Kidney (tissue), 14 donors: ENCODE measurements around the gene PIGT. TPM values are rescaled to one million over a fixed set of nuclear protein-coding genes. Genes with fewer than 3 reads are reported as not detected.
"Not testable (repeated sequence)": the region's sequence is repeated elsewhere in the genome, so short reads cannot be mapped to it uniquely, and the experiment has no call there.

ENCODE experiments used
- DNase-seq, 5 donors: peaks; one replicate each; pipeline ENCODE4 v3.0.0-alpha.2; 2013 to 2020
- FAIRE-seq: peaks from 2 replicates; lab custom pipeline; 2012; peaks lifted over from hg19 to GRCh38; lab: Jason Lieb, UNC
- H3K27ac ChIP-seq, 2 donors: one replicate each; pipeline ENCODE4 v1.7.0; 2013; ENCODE audit warnings: low read depth in 2 of 2, low read length in 2 of 2, inconsistent platforms in 1 of 2
- H3K27me3 ChIP-seq: one replicate; pipeline ENCODE4 v1.7.1; 2013; ENCODE audit warnings: low read length, inconsistent platforms; ENCODE audit not compliant: control insufficient read depth, insufficient read depth
- H3K36me3 ChIP-seq, 3 donors: one replicate each; pipeline versions ENCODE4 v1.7.0 to v1.7.1; 2013; ENCODE audit warnings: low read length in 3 of 3, control low read depth in 1 of 3, inconsistent platforms in 1 of 3; ENCODE audit not compliant: insufficient read depth in 3 of 3, control insufficient read depth in 2 of 3
- H3K4me1 ChIP-seq, 3 donors: one replicate each; pipeline versions ENCODE4 v1.7.0 to v1.7.1; 2013; ENCODE audit warnings: low read length in 3 of 3, inconsistent platforms in 1 of 3, low read depth in 1 of 3; ENCODE audit not compliant: control insufficient read depth in 2 of 3, insufficient read depth in 2 of 3
- H3K4me3 ChIP-seq, 3 donors: one replicate each; pipeline versions ENCODE4 v1.7.0 to v1.8.1; 2013; ENCODE audit warnings: low read length in 3 of 3, control low read depth in 1 of 3, inconsistent platforms in 1 of 3
- H3K9ac ChIP-seq, 3 donors: one replicate each; pipeline versions ENCODE4 v1.7.0 to v1.7.1; 2013; ENCODE audit warnings: low read length in 3 of 3, control low read depth in 1 of 3, inconsistent platforms in 1 of 3
- H3K9me3 ChIP-seq, 3 donors: one replicate each; pipeline versions ENCODE4 v1.7.0 to v1.7.1; 2013; ENCODE audit warnings: low read length in 3 of 3, control low read depth in 1 of 3, inconsistent platforms in 1 of 3; ENCODE audit not compliant: control insufficient read depth in 2 of 3, insufficient read depth in 1 of 3
- CTCF ChIP-seq: IDR thresholded peaks from 3 replicates; pipeline ENCODE4 v1.5.1; 2012; ENCODE audit warnings: mild to moderate bottlenecking, moderate library complexity, borderline replicate concordance; ENCODE audit not compliant: insufficient read depth; ENCODE audit errors: extremely low read depth
- intact Hi-C: fragments of 100-400 bp; cut with DNase I; formaldehyde crosslinking; loops from one replicate; pipeline ENCODE4 v1.11.1; 2022
- polyA plus RNA-seq: library from polyadenylated mRNA; stranded (reverse); fragments of 350-450 nt; fragmentation: Illumina TruSeq; extraction: RNeasy Lipid Tissue Mini Kit (QIAGEN cat#74804); gene quantifications from one replicate; pipeline ENCODE4 v1.2.3, GENCODE V29; 2014; ENCODE audit warnings: low read depth, low replicate concordance; ENCODE audit not compliant: insufficient read depth
- total RNA-seq: library from RNA; stranded (reverse); fragmentation: NEBNext Ultra II Directional; extraction: Animal tissue kit (Norgen Biotek cat#: 25700); gene quantifications from one replicate; pipeline ENCODE4 v1.2.1, GENCODE V29; 2021
- donor health status: control.
- donor health status: control.
- donor health status: control.
- donor health status: control.
- donor health status: control.
- donor health status: DM: yes; HTN: yes; CAD: no.
- donor health status: Normal renal cell carcinoma (clear cell type).

Gene PIGT
- total and polyA plus RNA-seq, 2 donors from 2014 or later: 90.9 to 95.0 TPM

GRCh38 chr20:45469336-45470261 is 53.7 kb downstream of the PIGT start, which contains the start of gene WFDC2:
WFDC2 (plus strand) TSS chr20:45469753; CDS start chr20:45469782, 29 bp downstream.
- no peaks in the 10 kb centered on the region for H3K9me3 ChIP-seq
- H3K27ac ChIP-seq: peak within 1 kb of the TSS; percentile 62 to 68
- H3K36me3 ChIP-seq: no peaks in the 10 kb centered on the region
- intact Hi-C loops: no loop called here
- DNase-seq (peak; percentile 82 to 96 (median 87)), FAIRE-seq (no peak)
- no peak for TF ChIP-seq CTCF
- H3K27me3 ChIP-seq: no peaks in the 10 kb centered on the region
- H3K4me1 ChIP-seq: peaks cover 0 to 13% (median 0%) of the 10 kb centered on the region in 3 donors
- H3K9ac ChIP-seq: peak within 1 kb of the TSS; percentile 27 to 70 (median 29)
- H3K4me3 ChIP-seq: peak within 1 kb of the TSS; percentile 39 to 68 (median 40)

- no peaks in the 10 kb centered on the region for H3K36me3 ChIP-seq
- peak overlapping the region; percentile 62 to 68 for H3K27ac ChIP-seq
- peak overlapping the region; percentile 39 to 68 (median 64) for H3K4me3 ChIP-seq
- intact Hi-C loops: no loop called here
- H3K4me1 ChIP-seq: peaks cover 0 to 13% (median 0%) of the 10 kb centered on the region in 3 donors
- no peaks in the 10 kb centered on the region for H3K27me3 ChIP-seq
- FAIRE-seq (no peak), DNase-seq (peak; percentile 88 to 95 (median 92))
- peak overlapping the region; percentile 2 to 70 (median 29) for H3K9ac ChIP-seq
- H3K9me3 ChIP-seq: no peaks in the 10 kb centered on the region
- no peak for TF ChIP-seq CTCF
Measured at GRCh38 chr20:45470262-45470931, 54.5 kb downstream of the PIGT start.

- intact Hi-C loops: no loop called here
- Histone ChIP-seq H3K4me3 (peak overlapping the region; percentile 55 to 68 (median 64)), H3K4me1 (peaks cover 0 to 13% (median 0%) of the 10 kb centered on the region in 3 donors), H3K27me3 (no peaks in the 10 kb centered on the region), H3K27ac (peak overlapping the region; percentile 33 to 68), H3K9me3 (no peaks in the 10 kb centered on the region), H3K9ac (peak overlapping the region in 2 of 3 donors; percentile 20 to 70), H3K36me3 (no peaks in the 10 kb centered on the region)
- peak in 2 of 5 donors; percentile 45 to 67 for DNase-seq
- no peak for FAIRE-seq
- TF ChIP-seq CTCF: no peak
Measured at GRCh38 chr20:45470937-45471336, 55.0 kb downstream of the PIGT start.

- H3K27me3 ChIP-seq, FAIRE-seq, DNase-seq, H3K36me3 ChIP-seq, H3K9ac ChIP-seq, intact Hi-C loops, H3K9me3 ChIP-seq, H3K4me3 ChIP-seq, H3K27ac ChIP-seq: not testable (repeated sequence)
- H3K4me1 ChIP-seq: peaks cover 0 to 13% (median 0%) of the 10 kb centered on the region in 3 donors
Measured at GRCh38 chr20:45472286-45472685, 56.3 kb downstream of the PIGT start.
